BLaER1 treated with 17β-estradiol and CSF1 and Interleukin-3, amounts not matched to agents 10 nM and 100 nM (cell line): Measurements from ENCODE around the gene PPP2R5E.

ENCODE experiments used
- H3K27ac ChIP-seq, 11 experiments: shearing (Covaris generic); formaldehyde crosslinking; 2 replicates each; pipeline ENCODE4 v1.8.1; 2022
- H3K27me3 ChIP-seq, 11 experiments: shearing (Covaris generic); formaldehyde crosslinking; 2 replicates each; pipeline ENCODE4 v1.8.1; 2022
- H3K36me3 ChIP-seq, 11 experiments: shearing (Covaris generic); formaldehyde crosslinking; 2 replicates each; pipeline ENCODE4 v1.8.1; 2022
- H3K4me1 ChIP-seq, 10 experiments: shearing (Covaris generic); formaldehyde crosslinking; 2 replicates each; pipeline ENCODE4 v1.8.1; 2022
- H3K4me2 ChIP-seq, 11 experiments: shearing (Covaris generic); formaldehyde crosslinking; 2 replicates each; pipeline ENCODE4 v1.8.1; 2022
- H3K4me3 ChIP-seq, 10 experiments: shearing (Covaris generic); formaldehyde crosslinking; 2 replicates each; pipeline ENCODE4 v1.8.1; 2022
- H3K9ac ChIP-seq, 11 experiments: shearing (Covaris generic); formaldehyde crosslinking; 2 replicates each; pipeline ENCODE4 v1.8.1; 2022
- H3K9me3 ChIP-seq, 11 experiments: shearing (Covaris generic); formaldehyde crosslinking; replicated peaks in 1 of 11; 2 replicates each; pipeline ENCODE4 v1.8.1; 2022
- H4K20me1 ChIP-seq, 11 experiments: shearing (Covaris generic); formaldehyde crosslinking; 2 replicates each; pipeline ENCODE4 v1.8.1; 2022
- Cebpa-rat ChIP-seq, 11 experiments: shearing (Covaris generic); IDR thresholded peaks; 2 replicates each; pipeline ENCODE4 v1.8.1; 2022

The PPP2R5E gene

DNA sequence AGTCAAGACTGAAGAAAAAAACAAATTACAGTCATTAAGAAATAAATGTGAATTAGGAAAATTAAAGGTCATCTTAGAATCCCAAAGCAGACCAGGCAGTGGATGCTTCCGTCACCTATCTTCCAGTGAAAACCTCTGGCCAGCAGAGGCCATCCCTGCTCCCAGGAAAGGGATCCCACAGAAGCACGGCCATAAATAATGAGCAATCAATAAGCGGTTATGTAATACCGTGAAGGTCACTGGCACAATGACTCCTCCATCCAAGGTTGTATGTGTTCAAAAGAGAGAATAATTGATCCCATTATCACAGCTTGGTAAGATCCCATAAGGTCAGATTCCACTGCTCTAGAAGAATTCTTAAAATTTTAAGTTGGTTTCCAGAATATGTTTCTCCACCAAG lies 85.7 kb downstream of the PPP2R5E start:
- no peak for TF ChIP-seq Cebpa-rat (IDR thresholded peaks at IDR 0.05)
- no peaks in the 10 kb centered on the region for H3K9me3 ChIP-seq
- H3K4me1 ChIP-seq = peaks cover 11 to 23% (median 15%) of the 10 kb centered on the region in 10 experiments; a peak in 19 of 20 replicates
- peaks cover 12 to 33% (median 20%) of the 10 kb centered on the region in 11 experiments; a peak in 20 of 22 replicates for H3K36me3 ChIP-seq
- H3K4me2 ChIP-seq = no peak overlapping the region
- no peaks in the 10 kb centered on the region for H3K27me3 ChIP-seq
- H4K20me1 ChIP-seq = peaks cover 27 to 100% (median 89%) of the 10 kb centered on the region in 11 experiments; a peak in 20 of 22 replicates
- no peak overlapping the region for H3K27ac ChIP-seq
- no peak overlapping the region for H3K9ac ChIP-seq
- no peak overlapping the region for H3K4me3 ChIP-seq

DNA sequence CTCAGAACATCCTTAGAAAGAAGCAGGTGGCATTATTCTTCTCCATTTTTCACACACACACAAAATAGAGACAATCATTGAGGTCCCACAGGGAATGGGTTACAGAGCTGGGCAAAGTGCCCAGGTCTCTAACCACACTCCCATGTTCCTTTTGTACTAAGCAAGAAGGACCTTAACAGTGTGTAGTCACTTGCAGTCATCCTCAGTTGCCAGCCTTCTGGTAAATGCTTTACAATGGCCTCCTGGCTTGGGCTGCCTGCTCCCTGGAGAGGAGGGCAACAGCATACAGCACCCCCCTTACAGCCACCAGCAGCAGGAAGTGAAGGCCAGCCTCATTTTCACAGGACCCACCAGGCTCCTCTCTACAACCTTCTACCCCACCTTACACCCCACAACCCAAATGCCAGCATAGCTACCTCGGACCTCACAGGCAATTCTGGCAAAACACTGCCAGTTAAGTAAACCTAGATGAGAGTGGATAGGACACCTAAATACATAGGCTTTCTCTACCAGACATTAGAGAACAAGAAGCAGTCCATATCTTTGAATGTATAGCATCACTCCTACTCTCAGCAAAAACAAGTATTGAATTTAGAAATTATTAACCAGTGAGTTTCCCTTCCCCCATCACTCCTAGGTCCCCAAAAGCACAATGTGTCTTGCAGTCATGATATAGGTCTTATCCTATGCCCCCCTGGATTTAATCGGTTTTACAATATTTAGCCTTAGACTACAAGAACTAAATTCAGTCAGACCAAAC lies 88.1 kb downstream of the PPP2R5E start:
- no peak overlapping the region for H3K9ac ChIP-seq
- peak overlapping the region in 10 of 11 experiments; percentile 4 to 67 (median 60); a peak in 17 of 22 replicates for H3K4me2 ChIP-seq

GRCh38 chr14:63454436-63454835 lies 88.7 kb downstream of the PPP2R5E start:
- H4K20me1 ChIP-seq = peaks cover 19 to 85% (median 67%) of the 10 kb centered on the region in 11 experiments; a peak in 20 of 22 replicates
- no peak for TF ChIP-seq Cebpa-rat (IDR thresholded peaks at IDR 0.05)
- peak overlapping the region in 4 of 11 experiments; percentile 46 to 63 (median 62); a peak in 7 of 22 replicates for H3K4me2 ChIP-seq
- H3K36me3 ChIP-seq = peaks cover 31 to 52% (median 41%) of the 10 kb centered on the region in 11 experiments
- H3K9me3 ChIP-seq = 0 out of 22 replicates have a peak, but pooled peaks cover 0 to 3% (median 0%) of the 10 kb centered on the region in 11 experiments
- no peak overlapping the region for H3K27ac ChIP-seq
- H3K27me3 ChIP-seq = no peaks in the 10 kb centered on the region
- no peak overlapping the region for H3K9ac ChIP-seq
- no peak overlapping the region for H3K4me3 ChIP-seq
- peaks cover 11 to 23% (median 15%) of the 10 kb centered on the region in 10 experiments; a peak in 19 of 20 replicates for H3K4me1 ChIP-seq

More for the DNA sequence above, 88.1 kb downstream of the PPP2R5E start:
- Histone ChIP-seq H3K36me3 (peaks cover 26 to 47% (median 35%) of the 10 kb centered on the region in 11 experiments), H3K27me3 (no peaks in the 10 kb centered on the region), H3K4me3 (no peak overlapping the region), H3K9me3 (no peaks in the 10 kb centered on the region), H4K20me1 (peaks cover 19 to 91% (median 73%) of the 10 kb centered on the region in 11 experiments; a peak in 20 of 22 replicates), H3K27ac (no peak overlapping the region; a peak in 1 of 22 replicates), H3K4me1 (peaks cover 11 to 23% (median 15%) of the 10 kb centered on the region in 10 experiments; a peak in 19 of 20 replicates)
- TF ChIP-seq Cebpa-rat (IDR thresholded peaks at IDR 0.05) = no peak

DNA sequence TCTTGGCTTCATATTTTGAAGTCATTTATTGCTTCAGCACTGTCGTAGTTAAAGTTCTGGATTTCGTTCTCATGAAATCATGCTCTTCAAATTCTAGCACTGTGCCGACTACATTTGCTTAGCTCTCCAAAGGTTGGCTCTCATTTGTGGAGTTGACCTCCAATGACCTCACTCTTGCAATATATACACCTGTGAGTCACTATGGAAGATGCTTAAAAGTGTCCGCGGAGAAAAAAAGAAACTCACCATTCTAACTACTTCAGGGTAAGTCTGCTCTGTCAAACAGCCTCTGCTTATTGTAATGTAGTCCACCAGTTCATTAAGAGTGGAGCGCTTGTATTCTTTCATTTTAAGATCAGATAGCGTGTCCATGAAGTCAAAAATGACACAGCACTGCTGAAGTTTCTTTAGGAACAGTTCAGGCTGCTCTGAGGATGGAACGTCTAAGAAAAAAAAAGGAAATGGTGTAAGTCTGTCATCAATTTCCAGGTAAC lies 89.7 kb downstream of the PPP2R5E start:
- Histone ChIP-seq H3K27me3 (no peaks in the 10 kb centered on the region), H3K36me3 (peaks cover 40 to 62% (median 46%) of the 10 kb centered on the region in 11 experiments), H3K4me1 (peaks cover 11 to 23% (median 15%) of the 10 kb centered on the region in 10 experiments; a peak in 19 of 20 replicates), H3K9ac (no peak overlapping the region), H3K27ac (no peak overlapping the region), H3K4me3 (no peak overlapping the region), H3K4me2 (no peak overlapping the region), H3K9me3 (peaks cover 0 to 5% (median 0%) of the 10 kb centered on the region in 11 experiments; a peak in 1 of 22 replicates), H4K20me1 (peaks cover 19 to 83% (median 58%) of the 10 kb centered on the region in 11 experiments; a peak in 20 of 22 replicates)
- no peak for TF ChIP-seq Cebpa-rat (IDR thresholded peaks at IDR 0.05)

DNA sequence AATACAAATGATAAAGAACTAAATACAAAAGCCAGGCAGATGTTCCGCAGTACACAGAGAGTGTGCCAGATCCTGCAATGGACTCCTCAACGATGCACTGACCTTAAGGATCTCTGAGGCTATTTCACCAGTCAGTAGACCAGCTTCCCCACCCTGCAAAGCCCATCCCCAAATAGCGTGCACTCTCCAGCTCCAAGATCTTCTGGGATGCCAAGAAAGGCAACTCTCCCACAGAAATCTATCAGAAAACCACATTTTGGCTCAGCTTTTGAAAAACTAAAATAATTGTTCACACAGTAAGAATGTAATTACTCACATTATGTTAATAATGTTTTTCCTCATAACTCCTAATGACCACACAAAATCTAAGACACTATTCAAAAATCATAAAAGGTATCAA lies 90.4 kb downstream of the PPP2R5E start:
- no peak overlapping the region for H3K27ac ChIP-seq
- peaks cover 11 to 23% (median 15%) of the 10 kb centered on the region in 10 experiments; a peak in 19 of 20 replicates for H3K4me1 ChIP-seq
- peaks cover 0 to 5% (median 0%) of the 10 kb centered on the region in 11 experiments; a peak in 1 of 22 replicates for H3K9me3 ChIP-seq
- no peak for TF ChIP-seq Cebpa-rat (IDR thresholded peaks at IDR 0.05)
- H3K36me3 ChIP-seq = peaks cover 38 to 64% (median 48%) of the 10 kb centered on the region in 11 experiments
- no peak overlapping the region for H3K4me2 ChIP-seq
- no peaks in the 10 kb centered on the region for H3K27me3 ChIP-seq
- peaks cover 18 to 76% (median 52%) of the 10 kb centered on the region in 11 experiments; a peak in 20 of 22 replicates for H4K20me1 ChIP-seq
- no peak overlapping the region for H3K9ac ChIP-seq
- no peak overlapping the region for H3K4me3 ChIP-seq

GRCh38 chr14:63448841-63449240 lies 94.3 kb downstream of the PPP2R5E start:
- Histone ChIP-seq H3K4me3 (no peak overlapping the region), H4K20me1 (peaks cover 1 to 53% (median 14%) of the 10 kb centered on the region in 11 experiments; a peak in 15 of 22 replicates), H3K36me3 (peaks cover 61 to 93% (median 69%) of the 10 kb centered on the region in 11 experiments), H3K9me3 (peaks cover 0 to 5% (median 0%) of the 10 kb centered on the region in 11 experiments; a peak in 1 of 22 replicates), H3K27me3 (no peaks in the 10 kb centered on the region), H3K4me1 (no peaks in the 10 kb centered on the region), H3K9ac (no peak overlapping the region), H3K27ac (no peak overlapping the region), H3K4me2 (no peak overlapping the region)
- TF ChIP-seq Cebpa-rat (IDR thresholded peaks at IDR 0.05) = no peak

- no peak overlapping the region for H3K4me3 ChIP-seq
- peaks cover 0 to 8% (median 0%) of the 10 kb centered on the region in 11 experiments; a peak in 2 of 22 replicates for H3K9me3 ChIP-seq
- no peak overlapping the region for H3K9ac ChIP-seq
- H4K20me1 ChIP-seq = peaks cover 0 to 58% (median 15%) of the 10 kb centered on the region in 11 experiments; a peak in 15 of 22 replicates
- H3K4me1 ChIP-seq = 0 out of 20 replicates have a peak, but pooled peaks cover 0 to under 1% (median 0%) of the 10 kb centered on the region in 10 experiments
- no peak for TF ChIP-seq Cebpa-rat (IDR thresholded peaks at IDR 0.05)
- H3K4me2 ChIP-seq = no peak overlapping the region
- H3K36me3 ChIP-seq = peaks cover 39 to 74% (median 51%) of the 10 kb centered on the region in 11 experiments
- no peaks in the 10 kb centered on the region for H3K27me3 ChIP-seq
- H3K27ac ChIP-seq = no peak overlapping the region
Measured at GRCh38 chr14:63444588-63444987, 98.6 kb downstream of the PPP2R5E start.

DNA sequence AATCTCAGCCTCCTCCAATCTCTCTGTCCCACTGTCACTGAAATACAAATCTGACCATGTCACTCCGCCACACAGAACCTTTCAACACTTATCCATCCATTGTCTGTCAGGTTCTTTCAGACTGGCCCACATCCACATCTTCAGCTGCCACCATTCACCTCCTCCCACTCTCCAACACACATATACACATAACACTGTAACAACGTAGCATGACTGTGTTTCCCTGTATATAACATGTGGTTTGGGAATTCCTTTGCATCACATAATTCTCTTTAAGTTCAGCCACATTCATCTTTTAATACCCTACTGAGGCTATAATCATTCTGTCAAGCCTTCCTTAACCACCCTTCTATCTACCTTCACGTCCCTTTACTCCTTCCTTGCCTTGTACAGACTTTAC lies 99.2 kb downstream of the PPP2R5E start:
- Histone ChIP-seq H3K4me1 (peaks cover 0 to 7% (median 0%) of the 10 kb centered on the region in 10 experiments; a peak in 5 of 20 replicates), H3K4me3 (no peak overlapping the region), H3K36me3 (peaks cover 36 to 74% (median 49%) of the 10 kb centered on the region in 11 experiments), H3K9ac (no peak overlapping the region), H4K20me1 (peaks cover 0 to 58% (median 20%) of the 10 kb centered on the region in 11 experiments; a peak in 15 of 22 replicates), H3K27ac (no peak overlapping the region), H3K4me2 (no peak overlapping the region), H3K9me3 (peaks cover 0 to 5% (median 0%) of the 10 kb centered on the region in 11 experiments; a peak in 2 of 22 replicates), H3K27me3 (no peaks in the 10 kb centered on the region)
- TF ChIP-seq Cebpa-rat (IDR thresholded peaks at IDR 0.05) = no peak
